HG03565 (cell line): ENCODE data around the gene TNP1.

Source experiments
- ATAC-seq: cut with Tn5 transposase; IDR thresholded peaks from one replicate; pipeline ENCODE4 v1.9.1; 2021; ENCODE audit warnings: mild to moderate bottlenecking, moderate library complexity; ENCODE audit not compliant: unreplicated experiment

Gene TNP1, protein sequence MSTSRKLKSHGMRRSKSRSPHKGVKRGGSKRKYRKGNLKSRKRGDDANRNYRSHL

DNA sequence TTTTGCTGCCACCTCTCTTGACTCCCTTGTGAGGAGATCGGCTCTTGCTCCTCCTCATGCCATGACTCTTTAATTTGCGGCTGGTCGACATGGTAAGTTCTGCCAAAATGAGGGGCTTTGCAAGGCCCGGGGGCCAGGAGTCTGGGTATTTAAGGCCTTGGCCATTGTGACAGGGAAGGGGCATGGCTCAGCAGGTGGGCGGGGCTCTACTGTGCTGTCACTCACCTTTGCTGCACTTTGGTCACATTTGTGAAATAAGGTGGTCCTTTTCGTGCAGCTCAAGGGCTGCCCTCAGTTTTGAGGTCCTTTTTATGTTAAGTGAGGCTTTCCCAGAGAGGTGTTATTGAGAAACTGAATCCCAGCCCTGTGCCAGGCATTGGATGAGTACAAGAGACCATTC lies at the start of gene TNP1:
Gene TNP1, minus strand, starts transcription at position 121 of the 400 bp plus-strand sequence. Its CDS starts 30 bp downstream, at position 91.
- no peak for ATAC-seq

- ATAC-seq: no peak
Measured at GRCh38 chr2:216908300-216908699, 48.4 kb upstream of the TNP1 start.

DNA sequence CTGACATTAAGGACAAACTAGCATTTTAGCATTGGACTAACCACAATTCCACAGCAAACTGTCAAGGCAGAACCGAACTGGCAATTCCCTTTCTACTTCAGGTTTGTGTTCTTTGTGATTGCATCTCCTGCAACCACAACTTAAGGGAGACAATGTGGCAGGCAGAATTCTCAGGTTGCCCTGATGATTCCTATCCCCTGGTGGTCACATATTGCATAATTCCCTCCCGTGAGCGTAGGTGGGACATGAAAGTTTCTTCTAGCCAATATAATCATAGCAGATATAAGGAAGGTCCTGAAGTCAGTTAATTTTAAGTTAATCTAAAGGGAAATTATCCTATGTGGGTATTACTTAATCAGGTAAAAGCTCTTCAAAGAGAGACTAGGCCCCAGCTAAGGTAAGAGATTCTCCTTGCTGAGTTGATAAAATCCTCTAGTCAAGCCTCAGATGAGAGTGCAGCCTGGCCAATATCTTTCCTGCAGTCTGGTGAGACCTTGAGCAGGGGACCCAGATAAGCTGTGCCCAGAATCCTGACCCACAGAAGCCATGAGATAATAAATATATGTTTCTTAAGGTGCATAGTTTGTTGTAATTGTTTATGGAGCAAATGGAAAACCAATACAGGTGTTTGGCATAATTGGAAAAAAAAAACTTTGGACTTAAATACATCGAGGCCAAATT lies 45.9 kb upstream of the TNP1 start:
- no peak for ATAC-seq

GRCh38 chr2:216904974-216905373 lies 45.1 kb upstream of the TNP1 start:
- no peak for ATAC-seq

DNA sequence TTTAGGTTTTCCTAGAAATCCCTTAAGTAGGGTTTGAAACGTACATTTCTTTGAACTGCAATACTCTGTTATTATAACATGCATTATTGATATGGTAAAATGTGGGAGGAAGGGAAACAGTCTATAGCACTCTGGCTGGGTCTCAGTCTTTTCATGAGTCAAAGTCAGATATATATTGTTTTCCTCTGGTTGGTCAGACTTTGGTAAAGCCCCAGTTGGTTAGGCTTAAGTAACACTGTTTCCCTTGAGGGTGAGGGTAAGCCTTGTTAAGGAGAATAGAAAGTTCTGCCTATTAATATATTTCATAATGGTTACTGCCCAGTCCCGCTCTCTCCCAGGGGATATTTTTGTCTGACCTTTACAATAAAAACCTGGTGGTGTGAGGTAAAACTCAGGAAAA lies 44.7 kb upstream of the TNP1 start:
- no peak for ATAC-seq

DNA sequence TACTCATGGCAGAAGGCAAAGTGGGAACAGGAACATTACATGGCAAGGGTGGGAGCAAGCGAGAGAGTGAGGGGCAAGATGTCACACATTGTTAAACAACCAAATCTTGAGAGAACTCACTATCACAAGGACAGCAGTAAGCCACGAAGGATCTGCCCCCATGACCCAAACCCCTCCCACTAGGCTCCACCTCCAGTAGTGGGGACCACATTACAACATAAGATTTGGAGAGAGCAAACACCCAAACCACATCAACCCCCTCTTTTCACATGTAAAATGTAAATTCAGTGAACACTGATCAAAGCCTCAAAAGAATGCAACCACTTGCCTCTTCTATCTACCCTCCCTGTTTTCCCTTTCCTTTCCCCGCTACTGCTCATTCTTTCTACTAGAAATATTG lies 43.6 kb upstream of the TNP1 start:
- no peak for ATAC-seq

- no peak for ATAC-seq
Measured at GRCh38 chr2:216901273-216901672, 41.4 kb upstream of the TNP1 start.

DNA sequence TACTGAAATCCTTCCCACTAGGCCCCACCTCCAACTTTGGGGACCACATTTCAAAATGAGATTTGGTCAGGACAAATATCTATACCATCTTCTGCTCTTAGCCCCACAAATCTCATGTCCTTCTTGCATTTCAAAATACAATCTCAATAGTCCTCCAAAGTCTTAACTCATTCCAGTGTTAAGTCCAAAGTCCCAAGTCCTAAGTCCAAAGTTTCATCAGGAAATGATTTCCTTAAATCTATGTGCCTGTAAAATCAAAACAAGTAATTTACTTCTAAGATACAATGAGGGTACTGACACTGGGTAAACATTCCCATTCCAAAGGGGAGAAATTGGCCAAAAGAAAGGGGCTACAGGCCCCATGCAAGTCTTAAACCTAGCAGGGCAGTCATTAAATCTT lies 40.5 kb upstream of the TNP1 start:
- ATAC-seq: no peak

GRCh38 chr2:216897561-216898203 lies 37.8 kb upstream of the TNP1 start:
- ATAC-seq: no peak

- no peak for ATAC-seq
Measured at GRCh38 chr2:216890138-216890537, 30.3 kb upstream of the TNP1 start.

GRCh38 chr2:216888887-216889622 lies 29.2 kb upstream of the TNP1 start:
- no peak for ATAC-seq

DNA sequence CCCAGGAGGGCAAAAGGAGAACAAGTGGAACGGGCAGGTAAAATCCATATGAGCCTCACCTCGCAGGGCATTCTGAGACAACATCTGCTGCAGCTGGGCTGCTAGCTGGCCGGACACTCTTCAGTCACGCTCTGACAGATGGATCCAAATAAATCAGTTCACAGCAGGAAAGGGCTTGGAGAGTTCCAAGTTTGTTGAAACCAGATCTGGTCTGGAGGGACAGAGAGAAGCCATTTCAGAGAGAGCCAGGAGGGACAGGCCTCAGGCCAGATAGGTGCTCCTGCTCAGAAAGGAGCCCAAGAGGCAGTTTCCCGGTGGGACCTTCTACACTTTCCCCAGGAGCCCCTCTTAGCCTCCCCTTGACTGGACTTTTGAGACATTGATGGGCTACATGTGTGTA lies 28.2 kb upstream of the TNP1 start:
- no peak for ATAC-seq

DNA sequence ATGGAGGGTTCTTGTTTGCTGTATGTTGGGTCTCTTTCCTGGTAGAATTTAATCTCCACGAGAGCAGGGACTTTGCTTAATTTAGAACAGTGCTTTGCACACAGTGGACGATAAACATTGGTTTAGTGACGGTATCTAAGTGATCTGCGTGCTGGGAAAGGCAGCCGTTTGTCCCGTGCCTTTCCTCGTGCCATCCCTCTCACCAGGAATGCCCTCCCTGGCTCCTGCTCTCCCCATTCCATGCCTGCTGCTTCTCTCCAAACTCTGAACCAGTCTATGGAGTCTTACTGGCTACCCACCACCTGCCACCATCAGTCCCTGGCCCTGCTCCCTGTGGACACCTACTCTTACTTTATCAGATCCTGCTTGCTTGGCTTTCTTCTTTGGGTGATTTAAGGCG lies 27.3 kb upstream of the TNP1 start:
- no peak for ATAC-seq

DNA sequence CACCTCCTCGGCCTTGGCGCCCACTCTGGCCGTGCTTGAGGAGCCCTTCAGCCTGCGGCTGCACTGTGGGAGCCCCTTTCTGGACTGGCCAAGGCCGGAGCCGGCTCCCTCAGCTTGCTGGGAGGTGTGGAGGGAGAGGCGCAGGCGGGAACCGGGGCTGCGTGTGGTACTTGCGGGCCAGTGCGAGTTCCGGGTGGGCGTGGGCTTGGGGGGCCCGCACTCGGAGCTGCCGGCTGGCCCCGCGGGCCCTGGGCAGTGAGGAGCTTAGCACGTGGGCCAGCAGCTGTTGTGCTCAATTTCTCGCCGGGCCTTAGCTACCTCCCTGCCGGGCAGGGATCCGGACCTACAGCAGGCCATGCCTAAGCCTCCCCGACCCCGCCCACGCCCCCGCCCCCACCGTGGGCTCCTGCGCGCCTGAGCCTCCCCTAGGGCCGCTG lies 25.3 kb upstream of the TNP1 start:
- ATAC-seq: no peak

GRCh38 chr2:216884347-216884746 lies 24.5 kb upstream of the TNP1 start:
- no peak for ATAC-seq

GRCh38 chr2:216882876-216883275 lies 23.0 kb upstream of the TNP1 start:
- no peak for ATAC-seq

- no peak for ATAC-seq
Measured at GRCh38 chr2:216881411-216881810, 21.5 kb upstream of the TNP1 start.

GRCh38 chr2:216880509-216881184 lies 20.8 kb upstream of the TNP1 start:
- no peak for ATAC-seq

GRCh38 chr2:216879727-216880508 lies 20.1 kb upstream of the TNP1 start:
- no peak for ATAC-seq

- ATAC-seq: no peak
Measured at GRCh38 chr2:216878072-216878471, 18.2 kb upstream of the TNP1 start.

- no peak for ATAC-seq
Measured at GRCh38 chr2:216877085-216877484, 17.2 kb upstream of the TNP1 start.
